Thoracic aorta endothelial cell (primary cell): ENCODE data around the gene HEPHL1. TPM values are rescaled to one million over a fixed set of nuclear protein-coding genes. Genes with fewer than 3 reads are reported as not detected.

Experiments used
- small RNA-seq: library from RNA; depleted of rRNA; stranded (forward); fragments of <200 nt; gene quantifications from one replicate; pipeline ENCODE3, GENCODE V24; 2012
- total RNA-seq: library from RNA; depleted of rRNA; stranded (reverse); fragments of >200 nt; gene quantifications from 2 replicates; pipeline ENCODE4 v1.2.3, GENCODE V29; 2012

HEPHL1 gene, protein sequence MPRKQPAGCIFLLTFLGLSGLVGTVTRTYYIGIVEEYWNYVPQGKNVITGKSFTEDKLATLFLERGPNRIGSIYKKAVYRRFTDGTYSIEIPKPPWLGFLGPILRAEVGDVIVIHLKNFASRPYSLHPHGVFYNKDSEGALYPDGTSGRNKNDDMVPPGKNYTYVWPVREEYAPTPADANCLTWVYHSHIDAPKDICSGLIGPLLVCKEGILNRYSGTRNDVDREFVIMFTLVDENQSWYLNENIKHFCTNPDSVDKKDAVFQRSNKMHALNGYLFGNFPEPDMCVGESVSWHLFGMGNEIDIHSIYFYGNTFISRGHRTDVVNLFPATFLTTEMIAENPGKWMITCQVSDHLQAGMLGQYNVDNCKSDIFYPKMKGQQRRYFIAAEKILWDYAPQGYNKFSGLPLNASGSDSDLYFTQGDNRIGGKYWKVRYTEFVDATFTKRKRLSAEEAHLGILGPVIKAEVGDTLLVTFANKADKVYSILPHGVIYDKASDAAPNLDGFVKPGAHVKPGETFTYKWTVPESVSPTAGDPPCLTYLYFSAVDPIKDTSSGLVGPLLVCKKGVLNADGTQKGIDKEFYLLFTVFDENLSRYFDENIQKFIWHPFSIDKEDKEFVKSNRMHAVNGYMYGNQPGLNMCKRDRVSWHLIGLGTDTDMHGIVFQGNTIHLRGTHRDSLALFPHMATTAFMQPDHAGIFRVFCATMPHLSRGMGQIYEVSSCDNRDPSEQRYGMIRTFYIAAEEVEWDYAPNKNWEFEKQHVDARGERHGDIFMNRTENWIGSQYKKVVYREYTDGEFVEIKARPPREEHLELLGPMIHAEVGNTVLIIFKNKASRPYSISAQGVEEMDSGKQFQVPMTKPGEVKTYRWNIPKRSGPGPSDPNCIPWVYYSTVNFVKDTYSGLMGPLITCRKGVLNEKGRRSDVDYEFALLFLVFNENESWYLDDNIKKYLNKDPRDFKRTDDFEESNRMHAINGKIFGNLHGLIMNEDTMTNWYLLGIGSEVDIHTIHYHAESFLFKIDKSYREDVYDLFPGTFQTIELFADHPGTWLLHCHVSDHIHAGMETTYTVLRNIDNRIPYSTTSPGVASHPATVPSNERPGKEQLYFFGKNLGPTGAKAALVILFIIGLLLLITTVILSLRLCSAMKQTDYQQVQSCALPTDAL
- not detected in 2 replicates for total RNA-seq

DNA sequence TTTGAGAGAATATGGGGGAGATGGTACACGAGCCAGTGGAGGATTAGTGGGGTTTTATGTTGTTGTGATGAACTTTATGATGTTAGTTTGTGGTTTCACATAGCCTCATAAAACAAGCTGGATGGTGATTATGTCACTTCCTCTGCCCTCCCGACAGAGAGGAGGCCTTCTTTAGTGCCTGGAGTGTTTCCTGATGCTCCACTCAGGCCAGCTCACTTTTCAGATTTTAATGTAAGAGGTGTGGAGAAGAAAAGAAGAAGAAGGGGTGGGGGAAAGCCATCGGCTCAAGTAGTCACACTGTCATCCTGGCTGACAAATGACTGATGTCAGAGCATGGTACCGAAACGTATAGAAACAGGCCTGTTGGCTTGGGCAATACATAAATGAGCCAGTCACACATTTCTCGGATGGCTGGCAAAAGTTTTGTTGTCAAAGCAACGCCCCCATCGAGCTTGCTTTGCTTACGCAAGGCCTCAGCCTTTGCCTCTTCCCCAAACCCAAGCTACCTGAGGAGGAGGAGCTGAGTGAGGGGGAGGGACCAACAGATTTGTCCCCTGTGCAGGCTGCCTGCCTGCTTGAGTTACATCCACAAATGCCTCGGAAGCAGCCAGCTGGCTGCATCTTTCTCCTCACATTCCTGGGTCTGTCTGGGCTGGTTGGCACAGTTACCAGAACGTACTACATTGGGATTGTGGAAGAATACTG, at the start of gene HEPHL1:
TSS of gene HEPHL1 (plus strand) at position 578 of the 705 bp plus-strand sequence. CDS start at position 593, 15 bp downstream.

DNA sequence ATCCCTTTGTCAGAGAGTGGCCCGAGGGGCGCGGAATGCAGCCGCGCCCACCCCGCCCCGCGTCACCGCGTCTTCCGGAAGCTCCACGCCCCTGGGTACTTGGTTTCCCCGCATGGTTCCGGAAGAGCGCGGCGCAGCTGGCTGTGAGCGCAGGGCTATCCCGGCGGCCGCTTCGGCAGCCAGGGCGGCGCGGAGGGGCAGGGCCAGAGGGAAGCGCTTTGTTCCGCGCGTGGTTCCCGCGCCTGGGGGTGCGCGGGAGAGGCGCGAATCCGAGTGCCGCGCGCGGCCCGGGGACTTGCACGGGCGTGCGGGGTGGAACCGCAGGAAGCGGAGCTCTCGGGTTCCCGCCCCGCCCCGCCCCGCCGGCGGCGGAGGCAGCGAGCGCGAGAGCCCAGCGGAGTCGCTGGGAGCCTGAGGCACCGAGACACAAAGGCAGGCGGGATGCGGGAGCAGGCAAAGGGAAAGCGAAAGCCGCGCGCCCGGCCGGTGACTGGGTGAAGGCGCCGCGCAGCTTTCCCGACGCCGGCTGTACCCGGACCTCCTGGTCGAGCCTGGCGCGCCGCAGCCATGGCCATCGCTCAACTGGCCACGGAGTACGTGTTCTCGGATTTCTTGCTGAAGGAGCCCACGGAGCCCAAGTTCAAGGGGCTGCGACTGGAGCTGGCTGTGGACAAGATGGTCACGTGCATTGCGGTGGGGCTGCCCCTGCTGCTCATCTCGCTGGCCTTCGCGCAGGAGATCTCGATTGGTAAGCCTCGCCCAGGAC, 107.8 kb downstream of the HEPHL1 start, which contains the start of gene PANX1:
TSS of gene PANX1 (plus strand) at position 96 of the 766 bp plus-strand sequence. CDS start at position 568, 472 bp downstream.

Small RNAs within 50 kb of the gene (small RNA-seq; reads per million reads assigned to genes)
- gene AP002795.1: not detected

Other genes with a start within 250 kb of the HEPHL1 start
- 49.3 and 53.2 TPM in 2 replicates for gene MED17, start 237.1 kb upstream of the HEPHL1 start, total RNA-seq
- gene VSTM5, start 170.7 kb upstream of the HEPHL1 start, total RNA-seq: 0.07 and 0.13 TPM in 2 replicates
- gene PANX1, start 107.5 kb downstream of the HEPHL1 start, total RNA-seq: 27.6 and 30.6 TPM in 2 replicates